Measurements from ENCODE around the gene OMA1. TPM values are rescaled to one million over a fixed set of nuclear protein-coding genes. Genes with fewer than 3 reads are reported as not detected.

Gene OMA1
- total RNA-seq, 1 experiment from 2014 or later, result 21.9 TPM

GRCh38 chr1:58454807-58455206, 91.7 kb downstream of the OMA1 start:
- ChIA-PET RAD21 (ENCODE audit: low non-redundant PET in 1 of 2, low total read pairs in 2 of 2, uncharacterized antibody in 2 of 2, unreplicated experiment in 2 of 2) (no interaction called here), CTCF (no interaction called here), POLR2A (no interaction called here)
- Histone ChIP-seq H3K4me1 (ENCODE audit: control insufficient read depth in 1 of 2, insufficient read depth in 2 of 2, low read length in 2 of 2) (no peaks in the 10 kb centered on the region), H3K36me3 (ENCODE audit: control insufficient read depth in 1 of 2, insufficient read depth in 2 of 2, low read length in 2 of 2) (no peaks in the 10 kb centered on the region), H3K4me2 (ENCODE audit: low read length) (no peak overlapping the region), H3K79me2 (ENCODE audit: insufficient read depth, low read length) (no peaks in the 10 kb centered on the region), H3K27me3 (ENCODE audit: insufficient read depth, low read length) (peaks cover 47% of the 10 kb centered on the region), H3K9me2 (ENCODE audit: insufficient read depth) (no peaks in the 10 kb centered on the region), H3K9me3 (ENCODE audit: control insufficient read depth in 1 of 2, insufficient read depth in 1 of 2, low read depth in 1 of 2, low read length in 2 of 2) (no peaks in the 10 kb centered on the region), H4K20me1 (ENCODE audit: insufficient read depth) (no peaks in the 10 kb centered on the region), H3K4me3 (replicated peaks in 1 of 2; ENCODE audit: low read depth in 1 of 2, low read length in 2 of 2) (no peak overlapping the region), H3K27ac (ENCODE audit: low read depth, low read length) (no peak overlapping the region), H3K9ac (ENCODE audit: low read length) (no peak overlapping the region), H2AFZ (ENCODE audit: low read depth, low read length, poor library complexity, severe bottlenecking) (no peak overlapping the region)
- ATAC-seq, result no peak
- no peak for TF ChIP-seq ZBTB33 (IDR thresholded peaks at IDR 0.05; ENCODE audit: extremely low read depth, insufficient replicate concordance, low read length)
- BruUV-seq (replicated peaks), result no TSS peak
- no peak for DNase-seq (ENCODE audit: low read depth, low spot score)
- intact Hi-C loops (cut with micrococcal nuclease), result no loop called here

DNA sequence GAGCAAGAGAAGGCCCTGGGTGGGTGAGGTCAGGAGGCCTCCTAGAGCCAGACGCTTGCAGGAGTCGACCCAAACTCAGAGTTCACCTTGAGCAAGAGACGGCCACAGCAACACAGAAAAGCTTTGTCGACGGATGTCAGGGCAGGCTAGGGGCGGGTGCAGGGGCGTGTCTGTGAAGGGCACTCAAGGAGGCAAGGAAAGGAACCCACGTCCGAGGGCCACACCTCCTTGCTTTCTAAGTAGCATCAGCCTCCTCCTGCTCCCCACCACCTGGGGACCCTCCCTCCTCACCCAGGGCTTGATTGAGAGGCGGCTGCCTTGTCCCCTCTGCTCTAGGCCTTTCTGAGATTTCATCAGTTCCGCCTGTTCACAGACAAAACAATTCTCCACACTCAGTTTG, 92.1 kb downstream of the OMA1 start:
- Histone ChIP-seq H3K4me3 (replicated peaks in 1 of 2; ENCODE audit: low read depth in 1 of 2, low read length in 2 of 2) (no peak overlapping the region), H3K9me3 (ENCODE audit: control insufficient read depth in 1 of 2, insufficient read depth in 1 of 2, low read depth in 1 of 2, low read length in 2 of 2) (no peaks in the 10 kb centered on the region), H3K27me3 (ENCODE audit: insufficient read depth, low read length) (peaks cover 52% of the 10 kb centered on the region), H3K79me2 (ENCODE audit: insufficient read depth, low read length) (no peaks in the 10 kb centered on the region), H2AFZ (ENCODE audit: low read depth, low read length, poor library complexity, severe bottlenecking) (no peak overlapping the region), H3K4me2 (ENCODE audit: low read length) (no peak overlapping the region), H4K20me1 (ENCODE audit: insufficient read depth) (no peaks in the 10 kb centered on the region), H3K9me2 (ENCODE audit: insufficient read depth) (no peaks in the 10 kb centered on the region), H3K27ac (ENCODE audit: low read depth, low read length) (no peak overlapping the region), H3K9ac (ENCODE audit: low read length) (no peak overlapping the region), H3K4me1 (ENCODE audit: control insufficient read depth in 1 of 2, insufficient read depth in 2 of 2, low read length in 2 of 2) (no peaks in the 10 kb centered on the region), H3K36me3 (ENCODE audit: control insufficient read depth in 1 of 2, insufficient read depth in 2 of 2, low read length in 2 of 2) (no peaks in the 10 kb centered on the region)
- TF ChIP-seq EZH2phosphoT487 (IDR thresholded peaks at IDR 0.05; ENCODE audit: borderline replicate concordance), result no peak
- TF ChIP-seq JUND (IDR thresholded peaks at IDR 0.05), result no peak
- no peak for TF ChIP-seq SP1 (IDR thresholded peaks at IDR 0.05; ENCODE audit: low read depth)
- TF ChIP-seq CTCF (IDR thresholded peaks at IDR 0.05 in 2 of 3, conservative IDR thresholded peaks at IDR 0.05 in 1 of 3; ENCODE audit: borderline replicate concordance in 1 of 3, insufficient read depth in 1 of 3, low read depth in 2 of 3, low read length in 2 of 3), result no peak
- TF ChIP-seq CEBPB (IDR thresholded peaks at IDR 0.05; ENCODE audit: low read depth), result no peak
- ChIA-PET POLR2A (no interaction called here), CTCF (no interaction called here), RAD21 (ENCODE audit: low non-redundant PET in 1 of 2, low total read pairs in 2 of 2, uncharacterized antibody in 2 of 2, unreplicated experiment in 2 of 2) (no interaction called here)
- no peak for DNase-seq (ENCODE audit: low read depth, low spot score)
- no peak for ATAC-seq
- intact Hi-C loops (cut with micrococcal nuclease), result no loop called here
- no TSS peak for BruUV-seq (replicated peaks)

Measured in HCT116 (cell line).